Measurements from ENCODE around the gene FAM20C.

Gene FAM20C

GRCh38 chr7:222716-223041 lies 30.3 kb downstream of the FAM20C start:
- DNase-seq, result no peak

DNA sequence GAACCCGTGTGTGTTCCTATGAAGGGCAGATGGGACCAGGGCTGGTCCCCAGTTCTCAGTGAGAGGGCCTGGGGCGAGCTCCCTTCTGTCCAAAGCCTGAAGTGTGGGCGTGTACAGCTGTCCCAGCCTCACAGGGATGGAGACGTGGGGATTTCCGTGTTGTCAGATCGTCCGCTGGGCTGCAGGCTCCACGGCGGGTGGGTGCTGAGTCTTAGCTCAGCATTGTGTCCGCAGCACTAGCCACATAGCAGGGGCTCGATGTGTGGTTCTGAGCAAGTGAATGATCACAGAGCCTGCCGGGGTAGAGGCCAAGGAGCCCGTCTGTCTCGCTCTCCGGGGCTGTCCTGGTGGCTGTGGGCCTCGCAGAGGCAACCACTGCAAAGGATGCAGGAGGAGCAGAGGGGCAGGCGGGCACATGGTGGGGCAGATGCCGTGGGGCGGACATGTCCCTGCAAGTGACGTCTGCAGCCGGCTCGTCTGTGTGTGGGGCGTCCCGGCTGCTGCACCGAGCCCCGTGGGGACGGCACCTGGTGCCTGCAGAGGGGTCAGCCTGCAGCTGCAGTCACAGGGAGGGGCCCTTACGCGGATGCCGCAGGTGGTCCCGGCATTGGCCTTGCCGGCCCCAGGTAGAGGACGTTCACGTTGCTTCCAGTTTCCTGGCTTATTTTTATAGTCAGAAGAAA lies 30.9 kb downstream of the FAM20C start:
- no peaks in the 10 kb centered on the region for H3K4me1 ChIP-seq
- H3K4me3 ChIP-seq (ENCODE audit: low read depth, low read length), result no peak overlapping the region
- H3K9me3 ChIP-seq, result no peaks in the 10 kb centered on the region
- no peak for DNase-seq
- no peaks in the 10 kb centered on the region for H3K36me3 ChIP-seq
- H3K27me3 ChIP-seq, result no peaks in the 10 kb centered on the region
- no peak for TF ChIP-seq CTCF (IDR thresholded peaks at IDR 0.05; ENCODE audit: low read depth, low read length)

More at GRCh38 chr7:222716-223041, 30.3 kb downstream of the FAM20C start:
- Histone ChIP-seq H3K27me3 (no peaks in the 10 kb centered on the region), H3K4me3 (ENCODE audit: low read depth, low read length) (no peak overlapping the region), H3K36me3 (no peaks in the 10 kb centered on the region), H3K9me3 (no peaks in the 10 kb centered on the region), H3K4me1 (no peaks in the 10 kb centered on the region)
- TF ChIP-seq CTCF (IDR thresholded peaks at IDR 0.05; ENCODE audit: low read depth, low read length), result no peak

DNA sequence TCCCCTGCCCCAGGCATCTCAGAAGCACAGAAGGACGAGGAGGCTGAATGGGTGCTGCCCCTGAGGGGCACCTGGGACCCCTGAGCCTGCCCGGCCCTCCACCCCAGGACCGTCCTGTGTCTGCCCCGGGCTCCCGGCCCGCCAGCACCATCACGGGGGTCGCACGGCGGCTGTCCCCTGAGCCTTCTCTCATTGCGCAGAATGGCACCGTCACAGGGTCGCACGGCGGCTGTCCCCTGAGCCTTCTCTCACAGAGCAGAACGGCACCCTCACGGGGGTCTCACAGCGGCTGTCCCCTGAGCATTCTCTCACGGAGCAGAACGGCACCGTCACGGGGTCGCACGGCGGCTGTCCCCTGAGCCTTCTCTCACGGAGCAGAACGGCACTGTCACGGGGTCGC lies 31.5 kb downstream of the FAM20C start:
- Histone ChIP-seq H3K4me1 (no peaks in the 10 kb centered on the region), H3K4me3 (ENCODE audit: low read depth, low read length) (no peak overlapping the region), H3K36me3 (no peaks in the 10 kb centered on the region), H3K27me3 (no peaks in the 10 kb centered on the region), H3K9me3 (no peaks in the 10 kb centered on the region)
- no peak for DNase-seq
- TF ChIP-seq CTCF (IDR thresholded peaks at IDR 0.05; ENCODE audit: low read depth, low read length), result no peak

- no peak for DNase-seq
- TF ChIP-seq CTCF (IDR thresholded peaks at IDR 0.05; ENCODE audit: low read depth, low read length), result no peak
- H3K4me1 ChIP-seq, result no peaks in the 10 kb centered on the region
- H3K9me3 ChIP-seq, result no peaks in the 10 kb centered on the region
- H3K27me3 ChIP-seq, result no peaks in the 10 kb centered on the region
- H3K36me3 ChIP-seq, result no peaks in the 10 kb centered on the region
- H3K4me3 ChIP-seq (ENCODE audit: low read depth, low read length), result no peak overlapping the region
Observed at GRCh38 chr7:226281-226895, 34.0 kb downstream of the FAM20C start.

DNA sequence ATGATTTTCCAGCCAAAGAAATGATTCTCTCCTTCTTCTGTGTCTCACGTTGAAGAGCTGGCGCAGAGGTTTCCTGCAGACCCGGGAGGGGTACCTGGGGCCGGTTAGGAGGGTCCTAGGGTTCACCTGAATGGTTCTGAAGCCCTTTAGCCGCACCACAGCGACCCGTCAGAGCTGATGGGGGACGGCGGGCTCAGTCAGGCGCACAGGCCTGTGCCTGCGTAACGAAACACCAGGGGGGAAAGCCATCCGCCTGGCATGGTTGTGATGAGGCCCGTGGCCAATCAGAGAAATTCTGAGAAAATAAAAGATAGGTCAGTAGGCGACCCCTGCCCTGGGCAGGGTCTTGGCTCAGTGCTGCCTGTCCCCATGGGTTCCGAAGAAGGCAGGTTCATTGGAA lies 35.6 kb downstream of the FAM20C start:
- no peaks in the 10 kb centered on the region for H3K27me3 ChIP-seq
- H3K9me3 ChIP-seq, result no peaks in the 10 kb centered on the region
- H3K36me3 ChIP-seq, result no peaks in the 10 kb centered on the region
- DNase-seq, result no peak
- no peak for TF ChIP-seq CTCF (IDR thresholded peaks at IDR 0.05; ENCODE audit: low read depth, low read length)
- H3K4me3 ChIP-seq (ENCODE audit: low read depth, low read length), result no peak overlapping the region
- no peaks in the 10 kb centered on the region for H3K4me1 ChIP-seq

GRCh38 chr7:228610-229009 lies 36.2 kb downstream of the FAM20C start:
- Histone ChIP-seq H3K9me3 (no peaks in the 10 kb centered on the region), H3K36me3 (no peaks in the 10 kb centered on the region), H3K4me3 (ENCODE audit: low read depth, low read length) (no peak overlapping the region), H3K4me1 (no peaks in the 10 kb centered on the region), H3K27me3 (no peaks in the 10 kb centered on the region)
- TF ChIP-seq CTCF (IDR thresholded peaks at IDR 0.05; ENCODE audit: low read depth, low read length), result no peak
- DNase-seq, result no peak
